ENCODE measurements around the gene PCDHB8. TPM values are rescaled to one million over a fixed set of nuclear protein-coding genes. Genes with fewer than 3 reads are reported as not detected.
"Not testable (repeated sequence)": the region's sequence is repeated elsewhere in the genome, so short reads cannot be mapped to it uniquely, and the experiment has no call there.

The PCDHB8 gene
- total RNA-seq, 1 donor from 2014 or later, result 0.40 TPM

GRCh38 chr5:141184117-141184855 is 6.7 kb downstream of the PCDHB8 start:
- not testable (repeated sequence) for DNase-seq (ENCODE audit: low read depth in 2 of 2)

- DNase-seq (ENCODE audit: low read depth in 2 of 2), result peak; percentile 31 to 35
Measured at GRCh38 chr5:141186897-141187512, 9.4 kb downstream of the PCDHB8 start, which contains the start of gene PCDHB9. PCDHB9 (plus strand) TSS chr5:141187161; CDS start chr5:141187319, 158 bp downstream.

- not testable (repeated sequence) for DNase-seq (ENCODE audit: low read depth in 2 of 2)
Measured at GRCh38 chr5:141188682-141189081, 11.1 kb downstream of the PCDHB8 start.

- not testable (repeated sequence) for DNase-seq (ENCODE audit: low read depth in 2 of 2)
Measured at GRCh38 chr5:141189131-141189530, 11.5 kb downstream of the PCDHB8 start.

GRCh38 chr5:141192110-141192725 is 14.6 kb downstream of the PCDHB8 start, which contains the start of gene PCDHB10:
PCDHB10 (plus strand) TSS chr5:141192353; CDS start chr5:141192553, 200 bp downstream.
- peak; percentile 40 to 54 for DNase-seq (ENCODE audit: low read depth in 2 of 2)

GRCh38 chr5:141194332-141194731 is 16.7 kb downstream of the PCDHB8 start:
- not testable (repeated sequence) for DNase-seq (ENCODE audit: low read depth in 2 of 2)

- DNase-seq (ENCODE audit: low read depth in 2 of 2), result no peak
Measured at GRCh38 chr5:141196363-141196762, 18.8 kb downstream of the PCDHB8 start.

GRCh38 chr5:141199359-141200235 is 22.0 kb downstream of the PCDHB8 start, which contains the start of gene PCDHB11:
PCDHB11 (plus strand) TSS chr5:141199627; CDS start chr5:141199775, 148 bp downstream.
- peak in 1 of 2 donors; percentile 6 for DNase-seq (ENCODE audit: low read depth in 2 of 2)

GRCh38 chr5:141201126-141201525 is 23.5 kb downstream of the PCDHB8 start:
- DNase-seq (ENCODE audit: low read depth in 2 of 2), result not testable (repeated sequence)

GRCh38 chr5:141201646-141202045 is 24.1 kb downstream of the PCDHB8 start:
- not testable (repeated sequence) for DNase-seq (ENCODE audit: low read depth in 2 of 2)

- peak; percentile 13 to 27 for DNase-seq (ENCODE audit: low read depth in 2 of 2)
Measured at GRCh38 chr5:141208478-141208877, 30.9 kb downstream of the PCDHB8 start, which contains the start of gene PCDHB12. PCDHB12 (plus strand) TSS chr5:141208719; CDS start chr5:141208908, 189 bp downstream.

- not testable (repeated sequence) for DNase-seq (ENCODE audit: low read depth in 2 of 2)
Measured at GRCh38 chr5:141210281-141210680, 32.7 kb downstream of the PCDHB8 start.

- DNase-seq (ENCODE audit: low read depth in 2 of 2), result not testable (repeated sequence)
Measured at GRCh38 chr5:141210849-141211248, 33.3 kb downstream of the PCDHB8 start.

GRCh38 chr5:141213656-141214339 is 36.2 kb downstream of the PCDHB8 start, which contains the start of gene PCDHB13:
PCDHB13 (plus strand) TSS chr5:141213919; CDS start chr5:141214124, 205 bp downstream.
- DNase-seq (ENCODE audit: low read depth in 2 of 2), result peak; percentile 68 to 72

- DNase-seq (ENCODE audit: low read depth in 2 of 2), result not testable (repeated sequence)
Measured at GRCh38 chr5:141214583-141214982, 37.0 kb downstream of the PCDHB8 start.

- DNase-seq (ENCODE audit: low read depth in 2 of 2), result not testable (repeated sequence)
Measured at GRCh38 chr5:141215504-141215903, 37.9 kb downstream of the PCDHB8 start.

GRCh38 chr5:141216035-141216434 is 38.4 kb downstream of the PCDHB8 start:
- DNase-seq (ENCODE audit: low read depth in 2 of 2), result not testable (repeated sequence)

GRCh38 chr5:141223112-141223783 is 45.7 kb downstream of the PCDHB8 start, which contains the start of gene PCDHB14:
PCDHB14 (plus strand) TSS chr5:141223343; CDS start chr5:141223506, 163 bp downstream.
- DNase-seq (ENCODE audit: low read depth in 2 of 2), result peak; percentile 34 to 63

- DNase-seq (ENCODE audit: low read depth in 2 of 2), result not testable (repeated sequence)
Measured at GRCh38 chr5:141224844-141225243, 47.3 kb downstream of the PCDHB8 start.

Measured in lung microvascular endothelial cell (primary cell).